Trophoblast cell (in vitro differentiated cells and primary cell): Measurements from ENCODE around the gene RABAC1.

ENCODE experiments used
- DNase-seq, 2 donors: peaks; one replicate each; pipeline ENCODE4 v3.0.0-alpha.2; 2016
- H2AFZ ChIP-seq: 2 replicates; pipeline ENCODE4 v1.6.1; 2013; ENCODE audit warnings: low read length, moderate library complexity, mild to moderate bottlenecking; ENCODE audit not compliant: insufficient read depth, poor library complexity
- H2AK5ac ChIP-seq: 2 replicates; pipeline ENCODE4 v1.6.1; 2013; ENCODE audit warnings: mild to moderate bottlenecking, low read length
- H2BK120ac ChIP-seq: 2 replicates; pipeline ENCODE4 v1.6.1; 2013; ENCODE audit warnings: low read length, mild to moderate bottlenecking, moderate library complexity; ENCODE audit not compliant: insufficient read depth, poor library complexity
- H2BK12ac ChIP-seq: 2 replicates; pipeline ENCODE4 v1.6.1; 2013; ENCODE audit warnings: mild to moderate bottlenecking, low read length, moderate library complexity
- H2BK5ac ChIP-seq: 2 replicates; pipeline ENCODE4 v1.6.1; 2013; ENCODE audit warnings: low read length, low read depth, moderate library complexity, mild to moderate bottlenecking; ENCODE audit not compliant: poor library complexity
- H3K14ac ChIP-seq: 2 replicates; pipeline ENCODE4 v1.6.1; 2013; ENCODE audit warnings: mild to moderate bottlenecking, low read length
- H3K18ac ChIP-seq: 2 replicates; pipeline ENCODE4 v1.6.1; 2013; ENCODE audit warnings: mild to moderate bottlenecking, low read length
- H3K23ac ChIP-seq: 2 replicates; pipeline ENCODE4 v1.6.1; 2013; ENCODE audit warnings: low read length
- H3K27ac ChIP-seq: 2 replicates; pipeline ENCODE4 v1.5.1; 2013; ENCODE audit warnings: low read depth, mild to moderate bottlenecking, inconsistent platforms, low read length, moderate library complexity
- H3K27me3 ChIP-seq: 2 replicates; pipeline ENCODE4 v1.6.1; 2013; ENCODE audit warnings: inconsistent platforms, mild to moderate bottlenecking, low read length, moderate library complexity; ENCODE audit not compliant: insufficient read depth
- H3K36me3 ChIP-seq, 2 experiments: 1 replicate in 1 of 2; 2 replicates in 1 of 2; pipeline ENCODE4 v1.6.1; 2013; ENCODE audit warnings: low read length in 2 of 2, mild to moderate bottlenecking in 2 of 2, moderate library complexity in 1 of 2; ENCODE audit not compliant: insufficient read depth in 2 of 2, control insufficient read depth in 1 of 2
- H3K4ac ChIP-seq: 2 replicates; pipeline ENCODE4 v1.6.1; 2013; ENCODE audit warnings: low read depth, mild to moderate bottlenecking, low read length, moderate library complexity
- H3K4me1 ChIP-seq, 2 experiments: 1 replicate in 1 of 2; 2 replicates in 1 of 2; pipeline ENCODE4 v1.6.1; 2013; ENCODE audit warnings: low read length in 2 of 2, mild to moderate bottlenecking in 2 of 2, moderate library complexity in 1 of 2; ENCODE audit not compliant: insufficient read depth in 2 of 2, control insufficient read depth in 1 of 2
- H3K4me2 ChIP-seq: 2 replicates; pipeline ENCODE4 v1.6.1; 2013; ENCODE audit warnings: inconsistent platforms, mild to moderate bottlenecking, low read length, moderate library complexity
- H3K4me3 ChIP-seq: 2 replicates; pipeline ENCODE4 v1.5.1; 2013; ENCODE audit warnings: mild to moderate bottlenecking, low read depth, low read length, inconsistent platforms
- H3K79me1 ChIP-seq: one replicate; pipeline ENCODE4 v1.6.1; 2013; ENCODE audit warnings: low read length
- H3K79me2 ChIP-seq: 2 replicates; pipeline ENCODE4 v1.6.1; 2013; ENCODE audit warnings: low read length, mild to moderate bottlenecking; ENCODE audit not compliant: control insufficient read depth, insufficient read depth, poor library complexity
- H3K9ac ChIP-seq: 2 replicates; pipeline ENCODE4 v1.6.1; 2013; ENCODE audit warnings: mild to moderate bottlenecking, low read length
- H3K9me3 ChIP-seq: 2 replicates; pipeline ENCODE4 v1.6.1; 2013; ENCODE audit warnings: low read depth, mild to moderate bottlenecking, control low read depth, inconsistent platforms, low read length; ENCODE audit not compliant: insufficient read depth
- H4K12ac ChIP-seq: 2 replicates; pipeline ENCODE4 v1.6.1; 2013; ENCODE audit warnings: low read depth, mild to moderate bottlenecking, low read length, moderate library complexity
- H4K8ac ChIP-seq: 2 replicates; pipeline ENCODE4 v1.6.1; 2013; ENCODE audit warnings: low read depth, mild to moderate bottlenecking, low read length, moderate library complexity
- H4K91ac ChIP-seq: one replicate; pipeline ENCODE4 v1.6.1; 2013; ENCODE audit warnings: low read depth, mild to moderate bottlenecking, low read length, moderate library complexity
- WGBS: extraction: QIAGEN DNeasy Blood & Tissue Kit; methylation state at CpG from one replicate; pipeline ENCODE4 v1.1.7; 2013; ENCODE audit warnings: missing lambda C conversion rate; ENCODE audit not compliant: insufficient read length, insufficient coverage; ENCODE audit errors: extremely low coverage; 5-methylcytosine and 5-hydroxymethylcytosine counted together

RABAC1 gene

GRCh38 chr19:41947091-41947490 lies 12.0 kb downstream of the RABAC1 start:
- Histone ChIP-seq H4K12ac (no peak overlapping the region), H2BK120ac (no peak overlapping the region), H2AK5ac (no peak overlapping the region), H3K4me3 (no peak overlapping the region), H2BK5ac (no peak overlapping the region), H3K27me3 (no peaks in the 10 kb centered on the region), H3K23ac (no peak overlapping the region), H3K9me3 (no peaks in the 10 kb centered on the region), H3K36me3 (no peaks in the 10 kb centered on the region), H3K14ac (no peak overlapping the region), H3K4me2 (no peak overlapping the region), H3K18ac (no peak overlapping the region), H3K9ac (no peak overlapping the region), H2AFZ (no peak overlapping the region), H3K79me2 (no peaks in the 10 kb centered on the region), H4K8ac (no peak overlapping the region), H3K4ac (no peak overlapping the region), H2BK12ac (no peak overlapping the region), H3K27ac (no peak overlapping the region), H3K4me1 (peaks cover 0 to 2% of the 10 kb centered on the region in 2 experiments), H3K79me1 (no peaks in the 10 kb centered on the region), H4K91ac (no peak overlapping the region)
- WGBS: no CpG with 5 or more reads among the region's 3 CpGs
- DNase-seq: no peak

GRCh38 chr19:41945135-41945766 lies 13.9 kb downstream of the RABAC1 start:
- Histone ChIP-seq H3K36me3 (no peaks in the 10 kb centered on the region), H2AK5ac (no peak overlapping the region), H4K8ac (no peak overlapping the region), H3K27me3 (peaks cover 16% of the 10 kb centered on the region), H3K18ac (no peak overlapping the region), H3K79me1 (no peaks in the 10 kb centered on the region), H3K4me3 (no peak overlapping the region), H3K4me2 (no peak overlapping the region), H4K12ac (no peak overlapping the region), H3K4me1 (no peaks in the 10 kb centered on the region), H3K4ac (no peak overlapping the region), H3K14ac (no peak overlapping the region), H3K27ac (no peak overlapping the region), H4K91ac (no peak overlapping the region), H3K9me3 (no peaks in the 10 kb centered on the region), H2BK12ac (no peak overlapping the region), H3K23ac (no peak overlapping the region), H2BK5ac (no peak overlapping the region), H2BK120ac (no peak overlapping the region), H3K79me2 (no peaks in the 10 kb centered on the region), H3K9ac (no peak overlapping the region), H2AFZ (no peak overlapping the region)
- no CpG with 5 or more reads among the region's 8 CpGs for WGBS
- DNase-seq: no peak

- Histone ChIP-seq H2BK12ac (no peak overlapping the region), H4K91ac (no peak overlapping the region), H3K79me1 (no peaks in the 10 kb centered on the region), H3K9ac (no peak overlapping the region), H2BK5ac (no peak overlapping the region), H3K4me1 (peaks cover 3 to 4% of the 10 kb centered on the region in 2 experiments), H3K4ac (no peak overlapping the region), H3K27ac (no peak overlapping the region), H3K14ac (no peak overlapping the region), H3K27me3 (peaks cover 21% of the 10 kb centered on the region), H3K18ac (no peak overlapping the region), H3K4me3 (no peak overlapping the region), H3K9me3 (no peaks in the 10 kb centered on the region), H4K8ac (no peak overlapping the region), H3K36me3 (no peaks in the 10 kb centered on the region), H3K4me2 (no peak overlapping the region), H3K23ac (no peak overlapping the region), H4K12ac (no peak overlapping the region), H3K79me2 (no peaks in the 10 kb centered on the region), H2AK5ac (no peak overlapping the region), H2AFZ (no peak overlapping the region), H2BK120ac (no peak overlapping the region)
- no peak for DNase-seq
- WGBS: no CpG with 5 or more reads among the region's 2 CpGs
Measured at GRCh38 chr19:41944336-41944735, 14.8 kb downstream of the RABAC1 start.

GRCh38 chr19:41941410-41942202 lies 17.5 kb downstream of the RABAC1 start:
- no peak overlapping the region for H4K12ac ChIP-seq
- no peak overlapping the region for H3K4me2 ChIP-seq
- H3K36me3 ChIP-seq: no peaks in the 10 kb centered on the region
- H2AFZ ChIP-seq: no peak overlapping the region
- peaks cover 24% of the 10 kb centered on the region for H3K27me3 ChIP-seq
- no peak for DNase-seq
- H2BK5ac ChIP-seq: no peak overlapping the region
- no peak overlapping the region for H3K9ac ChIP-seq
- H3K23ac ChIP-seq: no peak overlapping the region
- no peaks in the 10 kb centered on the region for H3K79me1 ChIP-seq
- H2BK120ac ChIP-seq: no peak overlapping the region
- no peak overlapping the region for H2AK5ac ChIP-seq
- no peak overlapping the region for H3K4ac ChIP-seq
- no peak overlapping the region for H3K18ac ChIP-seq
- no peaks in the 10 kb centered on the region for H3K9me3 ChIP-seq
- no peak overlapping the region for H4K8ac ChIP-seq
- no peak overlapping the region for H3K27ac ChIP-seq
- H4K91ac ChIP-seq: no peak overlapping the region
- no peak overlapping the region for H3K14ac ChIP-seq
- no peaks in the 10 kb centered on the region for H3K79me2 ChIP-seq
- WGBS: no CpG with 5 or more reads among the region's 9 CpGs
- peaks cover 3 to 4% of the 10 kb centered on the region in 2 experiments for H3K4me1 ChIP-seq
- no peak overlapping the region for H2BK12ac ChIP-seq
- no peak overlapping the region for H3K4me3 ChIP-seq
